KMS-11 (cell line): Measurements from ENCODE around the gene MAP3K4.

Source experiments
- H2AFZ ChIP-seq: fragments of 200-600 bp; sonication (generic); 2 replicates; pipeline ENCODE4 v1.6.1; 2016; ENCODE audit warnings: antibody characterized with exemption, mixed run types, low read depth
- H3K27ac ChIP-seq: fragments of 200-600 bp; sonication (generic); 2 replicates; pipeline ENCODE4 v1.6.1; 2016; ENCODE audit warnings: mild to moderate bottlenecking, mixed run types
- H3K27me3 ChIP-seq: fragments of 200-600 bp; sonication (generic); 2 replicates; pipeline ENCODE4 v1.6.1; 2017; ENCODE audit warnings: mild to moderate bottlenecking, low read depth, mixed run types, moderate library complexity; ENCODE audit not compliant: insufficient read depth
- H3K36me3 ChIP-seq: fragments of 200-600 bp; sonication (generic); 2 replicates; pipeline ENCODE4 v1.6.1; 2017; ENCODE audit warnings: mild to moderate bottlenecking, mixed run types; ENCODE audit not compliant: insufficient read depth
- H3K4me1 ChIP-seq: fragments of 200-600 bp; sonication (generic); 2 replicates; pipeline ENCODE4 v1.6.1; 2016; ENCODE audit warnings: mild to moderate bottlenecking, low read depth, mixed run types; ENCODE audit not compliant: poor library complexity, severe bottlenecking
- H3K4me2 ChIP-seq: fragments of 200-600 bp; sonication (generic); 2 replicates; pipeline ENCODE4 v1.7.0; 2016; ENCODE audit warnings: mild to moderate bottlenecking, mixed run types
- H3K4me3 ChIP-seq: fragments of 200-600 bp; sonication (generic); IDR thresholded peaks from 2 replicates; pipeline ENCODE4 v1.6.1; 2017; ENCODE audit warnings: low read depth, low read length, mixed read lengths; ENCODE audit not compliant: insufficient read depth
- H3K79me2 ChIP-seq: fragments of 200-600 bp; sonication (generic); 2 replicates; pipeline ENCODE4 v1.6.1; 2016; ENCODE audit warnings: low read depth, mixed run types; ENCODE audit not compliant: insufficient read depth
- H3K9ac ChIP-seq: fragments of 200-600 bp; sonication (generic); 2 replicates; pipeline ENCODE4 v1.6.1; 2016; ENCODE audit warnings: mild to moderate bottlenecking, mixed run types
- H4K20me1 ChIP-seq: fragments of 200-600 bp; sonication (generic); 2 replicates; pipeline ENCODE4 v1.6.1; 2016; ENCODE audit warnings: mild to moderate bottlenecking, mixed run types; ENCODE audit not compliant: insufficient read depth
- TF ChIP-seq, protein P1 (sequence below): fragments of 200-600 bp; sonication (generic); conservative IDR thresholded peaks from 2 replicates; pipeline ENCODE4 v1.6.1; 2017; ENCODE audit warnings: low read depth, mild to moderate bottlenecking, antibody characterized with exemption, low read length, moderate library complexity, mixed read lengths

The MAP3K4 gene

GRCh38 chr6:161076181-161076677 lies 84.7 kb downstream of the MAP3K4 start:
- H2AFZ ChIP-seq = no peak overlapping the region

GRCh38 chr6:161079566-161080262 lies 88.1 kb downstream of the MAP3K4 start:
- H3K9ac ChIP-seq = no peak overlapping the region
- H3K27ac ChIP-seq = no peak overlapping the region
- peaks cover 15% of the 10 kb centered on the region for H3K4me1 ChIP-seq
- TF ChIP-seq, protein P1, sequence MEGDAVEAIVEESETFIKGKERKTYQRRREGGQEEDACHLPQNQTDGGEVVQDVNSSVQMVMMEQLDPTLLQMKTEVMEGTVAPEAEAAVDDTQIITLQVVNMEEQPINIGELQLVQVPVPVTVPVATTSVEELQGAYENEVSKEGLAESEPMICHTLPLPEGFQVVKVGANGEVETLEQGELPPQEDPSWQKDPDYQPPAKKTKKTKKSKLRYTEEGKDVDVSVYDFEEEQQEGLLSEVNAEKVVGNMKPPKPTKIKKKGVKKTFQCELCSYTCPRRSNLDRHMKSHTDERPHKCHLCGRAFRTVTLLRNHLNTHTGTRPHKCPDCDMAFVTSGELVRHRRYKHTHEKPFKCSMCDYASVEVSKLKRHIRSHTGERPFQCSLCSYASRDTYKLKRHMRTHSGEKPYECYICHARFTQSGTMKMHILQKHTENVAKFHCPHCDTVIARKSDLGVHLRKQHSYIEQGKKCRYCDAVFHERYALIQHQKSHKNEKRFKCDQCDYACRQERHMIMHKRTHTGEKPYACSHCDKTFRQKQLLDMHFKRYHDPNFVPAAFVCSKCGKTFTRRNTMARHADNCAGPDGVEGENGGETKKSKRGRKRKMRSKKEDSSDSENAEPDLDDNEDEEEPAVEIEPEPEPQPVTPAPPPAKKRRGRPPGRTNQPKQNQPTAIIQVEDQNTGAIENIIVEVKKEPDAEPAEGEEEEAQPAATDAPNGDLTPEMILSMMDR = no peak
- H3K4me2 ChIP-seq = no peak overlapping the region
- no peaks in the 10 kb centered on the region; the same call in 1 of the 2 replicates for H4K20me1 ChIP-seq
- no peaks in the 10 kb centered on the region for H3K79me2 ChIP-seq
- no peaks in the 10 kb centered on the region for H3K36me3 ChIP-seq
- H3K27me3 ChIP-seq = no peaks in the 10 kb centered on the region
- H2AFZ ChIP-seq = no peak overlapping the region
- H3K4me3 ChIP-seq = no peak overlapping the region

More at GRCh38 chr6:161076181-161076677, 84.7 kb downstream of the MAP3K4 start:
- no peak overlapping the region for H3K4me2 ChIP-seq
- no peak overlapping the region for H3K27ac ChIP-seq
- no peaks in the 10 kb centered on the region for H3K4me1 ChIP-seq
- no peaks in the 10 kb centered on the region for H3K27me3 ChIP-seq
- TF ChIP-seq, protein P1 = no peak
- no peaks in the 10 kb centered on the region for H3K36me3 ChIP-seq
- H3K79me2 ChIP-seq = no peaks in the 10 kb centered on the region
- no peak overlapping the region for H3K9ac ChIP-seq
- no peaks in the 10 kb centered on the region for H4K20me1 ChIP-seq
- H3K4me3 ChIP-seq = no peak overlapping the region

DNA sequence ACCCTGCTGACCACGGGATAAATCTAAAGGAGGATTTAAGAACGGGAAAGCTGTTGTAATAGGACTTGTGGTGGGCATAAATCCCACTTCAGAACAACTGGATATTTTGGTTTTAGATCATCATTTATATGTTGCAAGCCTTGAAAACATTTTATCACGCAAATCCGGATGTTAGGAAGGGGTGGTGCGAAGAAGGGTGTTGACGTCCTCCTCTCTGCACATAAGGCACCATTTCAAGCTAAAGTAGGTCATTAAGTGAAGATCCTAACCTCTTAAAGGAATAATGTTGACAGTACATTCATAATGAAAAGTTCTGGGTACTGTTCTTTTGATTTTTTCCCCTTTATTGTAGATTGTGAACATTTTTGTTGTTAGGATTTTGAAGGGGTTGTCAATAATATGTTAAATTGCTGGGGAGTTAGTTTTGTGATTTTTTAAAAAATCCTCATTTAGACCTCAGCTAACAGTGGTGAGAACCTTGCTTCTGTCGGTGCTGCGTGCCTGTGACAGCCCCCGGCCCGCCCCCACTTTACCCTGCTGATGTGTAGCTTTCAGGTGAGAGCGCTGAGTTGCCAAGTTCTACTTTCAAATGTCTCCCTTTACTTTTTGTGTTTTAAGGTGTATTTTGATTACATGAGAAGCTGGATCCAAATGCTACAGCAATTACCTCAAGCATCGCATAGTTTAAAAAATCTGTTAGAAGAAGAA lies 88.8 kb downstream of the MAP3K4 start:
- H4K20me1 ChIP-seq = no peaks in the 10 kb centered on the region; the same call in 1 of the 2 replicates
- no peaks in the 10 kb centered on the region for H3K79me2 ChIP-seq
- no peak overlapping the region for H3K27ac ChIP-seq
- TF ChIP-seq, protein P1 = no peak
- no peaks in the 10 kb centered on the region for H3K36me3 ChIP-seq
- no peak overlapping the region for H2AFZ ChIP-seq
- no peak overlapping the region for H3K4me3 ChIP-seq
- peaks cover 19% of the 10 kb centered on the region for H3K4me1 ChIP-seq
- H3K27me3 ChIP-seq = no peaks in the 10 kb centered on the region
- no peak overlapping the region for H3K9ac ChIP-seq
- no peak overlapping the region for H3K4me2 ChIP-seq

GRCh38 chr6:161082215-161082614 lies 90.6 kb downstream of the MAP3K4 start:
- H3K4me2 ChIP-seq = no peak overlapping the region
- H3K9ac ChIP-seq = no peak overlapping the region
- H3K36me3 ChIP-seq = 0 out of 2 replicates have a peak, but pooled peaks cover 10% of the 10 kb centered on the region
- no peaks in the 10 kb centered on the region; the same call in 1 of the 2 replicates for H4K20me1 ChIP-seq
- H3K27me3 ChIP-seq = no peaks in the 10 kb centered on the region
- H3K79me2 ChIP-seq = no peaks in the 10 kb centered on the region
- peaks cover 37% of the 10 kb centered on the region for H3K4me1 ChIP-seq
- no peak overlapping the region for H3K4me3 ChIP-seq
- TF ChIP-seq, protein P1 = no peak
- no peak overlapping the region for H2AFZ ChIP-seq
- H3K27ac ChIP-seq = no peak overlapping the region
